IPS DF 6.9 (cell line): ENCODE data around the gene DCAF12.
A peak's percentile ranks its signal among the peaks of the same experiment; 100 is the strongest.

ENCODE experiments used
- DNase-seq: peaks from one replicate; pipeline ENCODE4 v3.0.0-alpha.2; 2013; ENCODE audit warnings: low read depth, low spot score
- H3K27ac ChIP-seq: one replicate; pipeline ENCODE4 v1.5.1; 2013; ENCODE audit warnings: low read length, control low read depth
- H3K27me3 ChIP-seq: 2 replicates; pipeline ENCODE4 v1.6.1; 2013; ENCODE audit warnings: mild to moderate bottlenecking, low read length; ENCODE audit not compliant: control insufficient read depth, insufficient read depth
- H3K36me3 ChIP-seq: 2 replicates; pipeline ENCODE4 v1.6.1; 2013; ENCODE audit warnings: low read length; ENCODE audit not compliant: control insufficient read depth, insufficient read depth
- H3K4me1 ChIP-seq: 2 replicates; pipeline ENCODE4 v1.6.1; 2013; ENCODE audit warnings: low read length; ENCODE audit not compliant: control insufficient read depth, insufficient read depth
- H3K4me3 ChIP-seq: 2 replicates; pipeline ENCODE4 v1.5.1; 2013; ENCODE audit warnings: mild to moderate bottlenecking, low read length
- H3K9me3 ChIP-seq: 2 replicates; pipeline ENCODE4 v1.6.1; 2013; ENCODE audit warnings: low read length, inconsistent platforms; ENCODE audit not compliant: control insufficient read depth, insufficient read depth
- WGBS: extraction: QIAGEN DNeasy Blood & Tissue Kit; methylation state at CpG from one replicate; pipeline ENCODE4 v1.1.7; 2013; ENCODE audit warnings: mixed read lengths, missing lambda C conversion rate; ENCODE audit not compliant: insufficient read length, insufficient coverage; 5-methylcytosine and 5-hydroxymethylcytosine counted together

Gene DCAF12

GRCh38 chr9:34126207-34127034 is at the start of gene DCAF12:
TSS of gene DCAF12 (minus strand) at chr9:34126698. CDS start at chr9:34126431, 267 bp downstream.
- Histone ChIP-seq H3K27me3 (no peaks in the 10 kb centered on the region), H3K27ac (no peak within 1 kb of the TSS), H3K9me3 (no peaks in the 10 kb centered on the region), H3K36me3 (no peaks in the 10 kb centered on the region; the same call in 1 of the 2 replicates), H3K4me1 (peaks cover 2% of the 10 kb centered on the region; the same call in 1 of the 2 replicates), H3K4me3 (peak within 1 kb of the TSS; percentile 82)
- WGBS = no CpG with 5 or more reads among the region's 67 CpGs
- DNase-seq = peak; percentile 70

- no peak for DNase-seq
- H3K27me3 ChIP-seq = no peaks in the 10 kb centered on the region
- H3K36me3 ChIP-seq = no peaks in the 10 kb centered on the region
- H3K27ac ChIP-seq = no peak overlapping the region
- no peaks in the 10 kb centered on the region for H3K9me3 ChIP-seq
- no peak overlapping the region for H3K4me3 ChIP-seq
- H3K4me1 ChIP-seq = no peaks in the 10 kb centered on the region
- WGBS = no CpG with 5 or more reads among the region's 3 CpGs
These were observed 49.6 kb upstream of the DCAF12 start for GRCh38 chr9:34176089-34176488.

GRCh38 chr9:34171753-34172535 is 45.4 kb upstream of the DCAF12 start:
- Histone ChIP-seq H3K27me3 (no peaks in the 10 kb centered on the region), H3K27ac (no peak overlapping the region), H3K4me1 (no peaks in the 10 kb centered on the region), H3K36me3 (no peaks in the 10 kb centered on the region), H3K9me3 (no peaks in the 10 kb centered on the region), H3K4me3 (no peak overlapping the region)
- no CpG with 5 or more reads among the region's 15 CpGs for WGBS
- DNase-seq = no peak

DNA sequence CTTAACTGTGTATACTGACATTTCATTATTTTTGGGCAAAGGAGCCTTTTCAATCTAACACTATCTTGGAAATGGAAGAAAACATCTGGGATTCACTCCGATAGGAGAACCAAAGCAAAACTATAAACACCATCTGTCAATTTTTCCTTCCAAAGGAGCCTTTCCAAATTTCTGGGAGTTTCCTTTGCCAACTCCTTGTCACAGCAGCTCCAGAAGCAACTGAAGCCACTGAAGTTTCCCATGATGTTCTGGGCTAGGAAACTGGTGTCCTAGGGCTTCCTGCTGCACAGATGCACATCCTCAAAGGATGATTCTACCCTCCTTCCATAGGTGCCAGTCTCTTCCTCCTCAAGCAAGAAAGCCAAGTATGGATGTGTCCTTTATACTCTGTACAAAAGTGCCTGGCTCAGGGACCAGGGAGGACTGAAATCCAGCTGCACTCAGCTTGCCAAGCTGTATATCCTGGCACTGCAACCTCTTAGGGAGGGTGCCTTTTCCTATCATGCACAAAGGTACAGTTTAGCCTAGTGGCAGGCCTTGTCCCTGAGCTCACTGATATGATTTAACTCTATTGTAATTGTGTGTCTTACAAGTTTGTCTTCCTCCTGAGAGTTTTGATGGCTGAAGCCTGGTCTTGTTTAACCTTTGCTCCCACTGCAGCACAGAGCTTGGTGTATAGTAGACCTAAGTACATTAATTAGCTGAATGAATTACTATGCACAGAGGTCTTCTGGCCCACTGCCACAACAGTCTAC is 43.9 kb upstream of the DCAF12 start:
- H3K4me1 ChIP-seq = no peaks in the 10 kb centered on the region
- H3K36me3 ChIP-seq = no peaks in the 10 kb centered on the region
- H3K9me3 ChIP-seq = no peaks in the 10 kb centered on the region
- DNase-seq = no peak
- WGBS = no CpG with 5 or more reads among the region's 1 CpG
- no peak overlapping the region for H3K27ac ChIP-seq
- no peaks in the 10 kb centered on the region for H3K27me3 ChIP-seq
- H3K4me3 ChIP-seq = no peak overlapping the region

- no peaks in the 10 kb centered on the region for H3K27me3 ChIP-seq
- no peak overlapping the region for H3K27ac ChIP-seq
- DNase-seq = no peak
- no peaks in the 10 kb centered on the region for H3K4me1 ChIP-seq
- no peaks in the 10 kb centered on the region for H3K9me3 ChIP-seq
- no peak overlapping the region for H3K4me3 ChIP-seq
- H3K36me3 ChIP-seq = no peaks in the 10 kb centered on the region
- WGBS = no CpG with 5 or more reads among the region's 6 CpGs
These were observed 42.6 kb upstream of the DCAF12 start for GRCh38 chr9:34169125-34169524.

DNA sequence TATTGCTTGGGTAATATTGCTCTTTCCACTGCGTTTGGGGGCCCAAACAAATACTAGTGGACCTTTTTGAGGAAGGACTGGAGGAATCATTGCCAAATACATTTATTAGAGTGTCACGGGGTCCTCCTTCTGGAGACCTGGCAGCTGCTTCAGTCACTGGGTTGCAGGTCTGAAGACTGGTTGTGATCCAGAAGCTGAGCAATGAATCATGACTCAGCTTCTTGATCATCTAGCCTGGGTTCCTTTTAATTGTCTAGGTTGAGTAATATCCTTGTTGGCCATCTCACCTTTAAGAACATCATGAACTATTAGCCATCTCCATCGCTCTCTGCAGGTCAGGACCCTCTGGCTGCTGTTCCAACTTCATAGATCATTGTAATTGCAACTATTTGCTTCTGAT is 36.9 kb upstream of the DCAF12 start:
- Histone ChIP-seq H3K9me3 (no peaks in the 10 kb centered on the region), H3K36me3 (no peaks in the 10 kb centered on the region), H3K4me1 (no peaks in the 10 kb centered on the region), H3K27ac (no peak overlapping the region), H3K4me3 (no peak overlapping the region), H3K27me3 (no peaks in the 10 kb centered on the region)
- DNase-seq = no peak
- no CpG with 5 or more reads among the region's 3 CpGs for WGBS

GRCh38 chr9:34158362-34158869 is 31.9 kb upstream of the DCAF12 start:
- H3K4me1 ChIP-seq = no peaks in the 10 kb centered on the region
- no peaks in the 10 kb centered on the region for H3K27me3 ChIP-seq
- H3K4me3 ChIP-seq = no peak overlapping the region
- no peak overlapping the region for H3K27ac ChIP-seq
- H3K36me3 ChIP-seq = no peaks in the 10 kb centered on the region
- no CpG with 5 or more reads among the region's 6 CpGs for WGBS
- no peak for DNase-seq
- no peaks in the 10 kb centered on the region for H3K9me3 ChIP-seq

- Histone ChIP-seq H3K4me1 (no peaks in the 10 kb centered on the region), H3K9me3 (no peaks in the 10 kb centered on the region), H3K27ac (no peak overlapping the region), H3K27me3 (no peaks in the 10 kb centered on the region), H3K36me3 (no peaks in the 10 kb centered on the region), H3K4me3 (no peak overlapping the region)
- no CpG with 5 or more reads among the region's 2 CpGs for WGBS
- no peak for DNase-seq
These were observed 31.4 kb upstream of the DCAF12 start for GRCh38 chr9:34157898-34158297.

DNA sequence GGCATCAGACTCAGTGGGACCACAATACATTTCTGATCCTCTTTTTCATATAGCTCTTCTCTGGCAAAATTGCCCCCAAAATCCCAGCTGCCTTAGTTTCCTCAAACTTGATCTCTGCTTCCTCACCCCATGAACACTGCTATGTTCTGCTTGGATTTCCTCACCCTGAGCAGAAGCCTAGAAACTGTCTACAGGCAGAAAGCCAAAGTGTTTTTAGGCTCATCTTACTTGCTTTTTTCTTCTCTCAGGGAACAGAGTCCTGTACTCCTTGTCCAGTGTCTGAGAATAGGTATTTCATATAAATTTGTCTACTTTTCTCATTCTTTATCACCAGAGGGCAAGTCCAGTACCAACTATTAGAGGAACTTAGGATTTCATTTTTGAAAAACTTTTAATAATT is 30.8 kb upstream of the DCAF12 start:
- Histone ChIP-seq H3K4me1 (no peaks in the 10 kb centered on the region), H3K4me3 (no peak overlapping the region), H3K9me3 (no peaks in the 10 kb centered on the region), H3K27ac (no peak overlapping the region), H3K27me3 (no peaks in the 10 kb centered on the region), H3K36me3 (no peaks in the 10 kb centered on the region)
- DNase-seq = no peak

- Histone ChIP-seq H3K4me1 (no peaks in the 10 kb centered on the region), H3K4me3 (no peak overlapping the region), H3K27me3 (no peaks in the 10 kb centered on the region), H3K9me3 (no peaks in the 10 kb centered on the region), H3K27ac (no peak overlapping the region), H3K36me3 (no peaks in the 10 kb centered on the region)
- no peak for DNase-seq
- no CpG with 5 or more reads among the region's 1 CpG for WGBS
These were observed 27.6 kb upstream of the DCAF12 start for GRCh38 chr9:34154057-34154456.
